LNCAP (cell line): ENCODE results near the gene ACY1.

Source experiments
- TF ChIP-seq, protein P1 (sequence below): fragments of 450-650 bp; IDR thresholded peaks from 2 replicates; pipeline ENCODE4 v1.5.1; 2017; ENCODE audit warnings: mild to moderate bottlenecking

The ACY1 gene

DNA sequence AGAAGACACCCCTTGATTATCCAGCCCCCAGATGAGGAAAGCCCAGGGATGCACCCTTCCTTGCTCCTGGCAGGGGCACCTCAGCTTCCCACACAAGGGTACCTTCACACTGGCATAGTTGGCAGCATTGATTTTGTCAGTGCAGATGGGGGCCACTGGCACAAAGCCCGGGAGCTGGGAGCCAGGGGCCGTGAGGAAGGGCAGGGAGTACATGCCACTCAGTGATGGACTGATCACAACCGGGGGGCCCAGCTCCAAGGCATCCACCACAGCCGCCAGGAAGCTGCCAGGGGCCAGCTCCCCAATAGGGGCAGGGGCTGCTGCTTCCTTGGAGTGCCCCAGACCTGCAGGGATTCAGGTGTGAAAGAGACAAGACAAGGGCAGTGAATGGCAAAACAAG, 13.5 kb upstream of the ACY1 start:
- TF ChIP-seq, protein P1, sequence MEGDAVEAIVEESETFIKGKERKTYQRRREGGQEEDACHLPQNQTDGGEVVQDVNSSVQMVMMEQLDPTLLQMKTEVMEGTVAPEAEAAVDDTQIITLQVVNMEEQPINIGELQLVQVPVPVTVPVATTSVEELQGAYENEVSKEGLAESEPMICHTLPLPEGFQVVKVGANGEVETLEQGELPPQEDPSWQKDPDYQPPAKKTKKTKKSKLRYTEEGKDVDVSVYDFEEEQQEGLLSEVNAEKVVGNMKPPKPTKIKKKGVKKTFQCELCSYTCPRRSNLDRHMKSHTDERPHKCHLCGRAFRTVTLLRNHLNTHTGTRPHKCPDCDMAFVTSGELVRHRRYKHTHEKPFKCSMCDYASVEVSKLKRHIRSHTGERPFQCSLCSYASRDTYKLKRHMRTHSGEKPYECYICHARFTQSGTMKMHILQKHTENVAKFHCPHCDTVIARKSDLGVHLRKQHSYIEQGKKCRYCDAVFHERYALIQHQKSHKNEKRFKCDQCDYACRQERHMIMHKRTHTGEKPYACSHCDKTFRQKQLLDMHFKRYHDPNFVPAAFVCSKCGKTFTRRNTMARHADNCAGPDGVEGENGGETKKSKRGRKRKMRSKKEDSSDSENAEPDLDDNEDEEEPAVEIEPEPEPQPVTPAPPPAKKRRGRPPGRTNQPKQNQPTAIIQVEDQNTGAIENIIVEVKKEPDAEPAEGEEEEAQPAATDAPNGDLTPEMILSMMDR: no peak

DNA sequence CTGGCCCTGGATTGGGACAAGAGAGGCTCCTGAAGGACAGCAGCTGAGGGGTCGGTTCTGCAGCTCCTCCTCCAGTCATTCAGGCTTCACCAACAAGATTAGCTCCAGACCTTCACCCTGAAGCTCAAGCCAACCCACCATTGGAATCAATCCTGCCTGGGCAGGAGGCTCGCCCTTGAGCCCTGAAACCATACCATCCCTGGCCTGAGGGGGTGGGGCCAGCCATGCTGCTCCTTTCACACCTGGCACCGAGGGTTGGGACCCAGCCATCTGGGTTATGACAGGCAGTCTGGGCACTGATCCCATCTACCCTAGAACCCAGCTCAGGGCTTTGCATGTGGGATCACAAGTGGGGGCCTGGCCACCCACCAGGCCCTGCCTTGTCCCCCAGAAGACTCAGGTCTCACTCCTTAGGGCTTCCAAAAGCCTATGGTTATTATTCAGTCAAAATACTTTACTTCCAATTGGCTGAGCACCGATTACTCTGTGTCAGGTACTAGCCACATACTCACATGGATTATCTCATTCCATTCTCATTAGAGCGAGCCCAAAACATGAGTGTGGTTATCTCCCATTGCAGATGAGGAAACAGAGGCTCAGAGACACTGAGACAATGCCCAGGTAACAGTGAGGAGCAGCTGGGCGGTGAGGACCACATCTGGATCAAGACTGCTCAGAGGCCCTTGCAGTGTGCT, 12.6 kb upstream of the ACY1 start:
- TF ChIP-seq, protein P1: no peak

DNA sequence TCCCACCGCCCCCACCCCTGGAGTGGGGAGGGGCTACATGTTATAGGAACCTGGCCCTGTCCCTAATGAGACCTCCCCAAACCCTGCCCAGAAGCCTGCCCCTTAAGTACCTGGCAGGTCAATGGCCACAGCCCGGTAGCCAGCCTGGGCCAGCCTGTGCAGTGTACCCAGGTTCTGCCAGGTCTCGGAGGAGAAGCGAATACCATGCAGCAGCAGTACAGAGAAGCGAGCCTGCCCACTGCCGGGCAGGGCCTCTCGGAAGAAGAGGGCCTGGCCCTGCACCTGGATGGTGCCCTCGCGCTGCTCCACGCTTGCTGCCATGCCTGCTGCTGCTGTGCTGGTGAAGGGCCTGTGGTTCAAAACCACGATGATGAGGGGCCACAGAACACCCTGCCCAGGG, 12.0 kb upstream of the ACY1 start:
- TF ChIP-seq, protein P1: no peak

DNA sequence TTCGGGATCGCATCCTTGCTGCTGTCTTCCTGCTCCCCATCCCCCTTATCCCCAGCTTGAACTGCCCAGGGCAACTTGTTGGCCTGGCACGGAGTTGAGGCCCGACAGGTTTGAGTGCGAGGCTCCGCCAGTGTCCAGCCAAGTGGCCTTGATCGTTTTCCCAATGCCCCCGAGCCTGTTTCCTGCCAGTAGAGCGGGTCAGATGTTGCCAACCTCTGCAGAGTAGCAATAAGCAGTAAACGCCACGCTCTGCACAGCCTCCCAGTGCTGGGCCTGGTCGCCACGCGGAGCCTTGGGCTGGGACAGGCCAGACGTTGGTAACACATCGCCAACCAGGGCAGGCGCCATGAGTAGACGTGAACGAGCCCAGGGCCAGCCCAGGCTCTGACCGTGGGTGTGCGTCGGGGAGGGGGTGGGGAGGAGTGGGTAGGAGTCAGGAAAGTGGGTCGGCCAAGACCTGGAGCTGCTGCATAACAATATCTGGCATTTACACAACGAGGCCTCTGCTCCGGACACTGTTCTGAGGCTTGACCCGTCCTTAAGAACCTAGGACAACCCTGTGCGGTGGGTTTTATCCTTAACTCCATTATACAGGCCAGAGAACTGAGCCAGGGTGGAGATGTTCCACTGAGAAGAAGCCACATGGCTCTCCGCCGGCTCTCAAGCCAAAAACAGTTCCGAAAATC, 8.9 kb upstream of the ACY1 start:
- TF ChIP-seq, protein P1: peak; percentile 26; the same call in 1 of the 2 replicates

DNA sequence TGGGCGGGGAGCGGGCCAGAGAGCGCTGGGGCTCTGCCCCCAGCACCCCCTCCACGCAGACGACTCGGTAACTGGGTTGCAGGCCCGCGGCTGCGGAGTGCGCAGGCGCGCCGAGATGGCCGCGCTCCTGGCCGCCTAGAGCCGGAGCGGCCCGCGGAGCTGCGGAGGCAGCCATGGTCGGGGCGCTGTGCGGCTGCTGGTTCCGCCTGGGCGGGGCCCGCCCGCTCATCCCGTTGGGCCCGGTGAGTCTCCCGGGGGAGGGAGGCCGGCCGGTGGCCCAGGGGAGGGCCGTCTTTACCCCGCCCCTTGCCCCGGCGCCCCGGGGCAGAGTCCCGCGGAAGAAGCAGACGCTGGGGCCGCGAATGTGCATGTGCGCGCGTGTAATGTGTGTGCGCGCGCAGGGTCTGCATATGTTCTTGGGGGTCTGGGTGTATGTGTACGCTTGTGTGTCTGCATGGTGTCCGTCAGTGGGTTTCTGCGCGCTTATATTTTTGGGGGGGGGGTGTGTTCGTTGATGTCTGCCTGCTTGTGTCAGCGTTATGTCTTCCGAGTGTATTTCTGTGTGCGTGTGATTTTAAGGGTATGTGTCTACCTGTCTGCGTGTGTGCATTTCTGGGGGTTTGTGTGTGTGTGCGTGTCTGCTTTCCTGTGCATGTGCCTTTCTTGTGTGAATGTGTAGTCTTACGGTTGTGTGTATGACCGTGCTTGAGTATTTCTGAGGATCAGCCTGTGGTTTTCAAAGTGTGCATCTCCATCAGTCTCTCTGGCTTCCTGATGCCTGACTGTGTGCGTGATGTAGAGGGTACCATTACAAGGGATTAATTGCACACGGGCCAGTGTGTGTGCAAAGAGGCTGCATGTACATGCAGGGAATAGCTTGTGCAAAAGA, 8.1 kb upstream of the ACY1 start, which contains the start of gene ABHD14A:
Gene ABHD14A (plus strand): TSS at position 102 of the 889 bp plus-strand sequence. CDS start 72 bp downstream, at position 174.
- TF ChIP-seq, protein P1: no peak

DNA sequence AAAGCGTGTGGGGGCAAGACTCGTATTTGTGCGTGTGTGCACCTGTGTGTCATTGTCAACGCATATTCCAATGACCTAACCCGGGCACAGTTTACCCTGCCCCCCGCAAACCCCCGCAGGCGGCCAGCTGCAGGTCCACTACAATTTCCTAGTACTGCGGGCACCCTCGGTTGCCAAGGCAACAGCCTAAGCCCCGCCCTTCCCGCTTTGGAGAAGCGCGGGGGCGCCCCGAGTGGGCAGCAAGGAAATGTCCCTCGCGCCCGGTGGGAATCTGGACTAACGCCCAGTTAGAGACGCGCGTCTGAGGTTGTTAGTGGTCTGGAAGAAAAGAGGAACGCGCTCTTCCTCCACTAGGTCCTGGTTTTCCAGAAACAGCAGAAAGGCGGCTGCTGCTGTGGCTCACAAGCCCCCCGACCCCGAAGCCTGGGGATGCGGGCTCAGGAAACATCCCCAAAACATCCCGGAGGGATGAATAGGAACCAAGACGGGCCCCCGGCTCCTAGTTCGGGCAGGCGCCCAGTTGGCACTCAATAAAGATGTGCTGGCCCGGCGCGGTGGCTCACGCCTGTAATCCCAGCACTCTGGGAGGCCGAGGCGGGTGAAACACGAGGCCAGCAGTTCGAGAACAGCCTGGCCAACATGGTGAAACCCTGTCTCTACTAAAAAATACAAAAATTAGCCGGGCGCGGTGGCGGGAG, 7.3 kb upstream of the ACY1 start:
- TF ChIP-seq, protein P1: no peak
